ENCODE measurements around the gene CS.
"Not testable (repeated sequence)": the region's sequence is repeated elsewhere in the genome, so short reads cannot be mapped to it uniquely, and the experiment has no call there.

The CS gene

DNA sequence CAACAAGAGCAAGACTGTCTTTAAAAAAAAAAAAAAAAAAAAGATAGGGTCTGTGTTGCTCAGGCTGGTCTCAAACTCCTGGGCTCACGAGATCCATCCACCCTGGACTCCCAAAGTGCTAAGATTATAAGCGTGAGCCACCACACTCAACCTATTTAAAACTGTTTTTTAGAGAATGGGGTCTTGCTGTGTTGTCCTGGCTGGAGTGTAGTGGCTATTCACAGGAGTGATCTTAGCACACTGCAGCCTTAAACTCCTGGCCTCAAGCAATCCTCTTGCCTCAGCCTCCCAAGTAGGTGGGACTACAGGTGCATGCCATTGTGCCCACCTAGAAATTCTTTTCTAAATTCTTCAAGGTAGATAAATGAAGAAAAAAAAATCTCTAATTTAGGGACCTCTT, 25.8 kb downstream of the CS start:
- DNase-seq = no peak

DNA sequence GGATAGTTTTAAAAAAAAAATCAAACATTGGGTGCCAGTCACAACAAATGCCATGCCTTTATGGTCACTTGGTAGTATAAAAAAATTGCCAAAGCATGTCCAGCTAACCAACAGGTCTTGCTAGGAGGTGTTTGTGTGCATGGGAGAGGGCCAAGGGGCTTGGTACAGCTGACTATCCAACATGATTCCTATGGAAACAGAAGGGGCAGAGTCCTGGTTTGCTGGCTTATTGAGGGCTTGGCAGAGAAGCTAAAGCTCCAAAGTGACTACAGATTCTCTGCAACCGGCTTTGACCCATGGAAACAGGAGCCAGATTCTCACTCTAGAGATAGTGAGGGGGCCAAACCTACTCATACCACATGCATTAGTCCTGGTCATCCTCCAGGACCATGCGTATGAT, 27.7 kb downstream of the CS start:
- DNase-seq = not testable (repeated sequence)

DNA sequence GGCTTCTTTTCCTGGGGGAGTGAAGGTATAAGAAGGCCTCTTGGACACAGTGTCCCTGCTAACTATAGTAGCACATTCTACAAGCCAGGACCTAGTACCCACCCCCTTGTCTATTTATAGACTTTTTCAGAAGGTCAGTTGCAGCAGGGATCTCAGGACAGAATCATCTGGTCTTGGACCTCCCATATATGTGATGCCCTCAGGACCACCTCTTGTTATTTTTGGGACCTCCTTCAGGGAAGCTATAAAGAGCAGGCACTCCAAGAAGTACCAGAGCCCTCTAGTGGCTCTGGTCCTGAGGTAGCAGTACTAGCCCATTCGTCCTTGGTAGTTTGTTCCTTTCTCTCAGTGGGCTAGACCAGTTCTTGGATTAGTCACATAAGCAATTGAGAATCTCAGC, 29.1 kb downstream of the CS start:
- DNase-seq = no peak

DNA sequence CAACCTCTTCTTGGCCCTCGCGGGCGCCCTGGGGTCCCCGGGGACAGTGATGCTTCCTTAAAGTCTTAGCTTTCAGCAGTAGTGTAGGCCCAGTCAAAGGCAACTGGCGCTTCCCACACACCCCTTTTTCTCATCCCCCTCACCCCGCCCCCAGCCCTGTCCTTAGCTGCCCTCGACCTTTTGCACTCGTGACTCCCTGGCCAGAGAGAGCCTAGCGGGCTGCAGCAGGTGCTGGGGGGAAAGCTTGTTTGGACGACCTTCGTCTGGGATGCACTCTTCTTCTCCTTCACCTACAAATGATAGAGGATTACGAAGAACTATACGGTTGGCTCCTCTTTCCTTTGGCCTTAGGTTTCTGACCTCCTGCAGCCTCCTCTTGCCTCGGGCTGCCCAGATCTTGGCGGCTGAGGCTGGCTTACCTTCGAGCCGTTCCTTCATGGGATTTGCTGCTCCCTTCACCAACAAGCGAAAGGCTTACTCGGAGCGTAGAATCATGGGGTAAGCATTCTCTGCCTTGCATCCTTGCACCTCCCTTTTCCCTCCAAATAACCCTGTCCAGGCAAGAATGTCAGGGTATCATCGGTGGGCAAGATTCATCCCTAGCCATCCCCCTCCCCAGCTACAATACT, 32.6 kb downstream of the CS start:
- no peak for DNase-seq

DNA sequence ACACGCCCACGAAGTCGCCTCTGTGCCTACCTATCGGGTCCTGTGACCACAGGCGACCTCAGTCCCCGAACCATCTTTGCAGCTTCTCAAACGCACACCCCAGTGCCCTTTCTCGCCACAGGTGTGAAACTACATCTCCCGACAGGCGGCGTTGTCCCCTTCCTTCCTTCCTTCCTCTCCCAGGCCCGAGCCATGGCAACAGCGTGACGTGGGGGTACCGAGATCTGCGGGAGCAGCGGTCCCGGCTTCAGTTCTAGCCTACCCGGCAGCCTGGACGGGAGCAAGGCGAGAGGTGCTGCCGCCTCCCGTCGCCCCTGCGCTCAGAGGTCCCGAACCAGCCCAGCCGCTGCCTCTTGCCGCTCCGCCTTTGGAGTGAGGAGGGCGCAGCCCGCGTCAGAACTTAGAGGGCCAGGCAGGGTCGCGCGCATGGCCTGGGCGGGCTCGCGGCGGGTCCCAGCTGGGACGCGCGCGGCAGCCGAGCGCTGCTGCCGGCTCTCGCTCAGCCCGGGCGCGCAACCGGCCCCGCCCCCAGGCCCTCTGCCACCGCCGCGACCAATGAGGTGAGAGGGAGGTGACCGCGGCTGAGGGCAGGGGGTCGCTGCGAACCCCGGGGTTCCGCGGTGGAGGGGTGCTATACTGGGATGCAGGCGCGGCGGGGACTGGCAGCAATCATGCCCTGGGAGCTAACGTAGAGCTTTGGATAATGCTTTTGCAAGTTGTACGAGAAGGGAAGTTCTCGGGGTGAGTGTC, 33.3 kb downstream of the CS start, which contains the start of gene COQ10A:
TSS of gene COQ10A (plus strand) at position 250 of the 750 bp plus-strand sequence. CDS start at position 427, 177 bp downstream.
- peak; percentile 68 for DNase-seq

DNA sequence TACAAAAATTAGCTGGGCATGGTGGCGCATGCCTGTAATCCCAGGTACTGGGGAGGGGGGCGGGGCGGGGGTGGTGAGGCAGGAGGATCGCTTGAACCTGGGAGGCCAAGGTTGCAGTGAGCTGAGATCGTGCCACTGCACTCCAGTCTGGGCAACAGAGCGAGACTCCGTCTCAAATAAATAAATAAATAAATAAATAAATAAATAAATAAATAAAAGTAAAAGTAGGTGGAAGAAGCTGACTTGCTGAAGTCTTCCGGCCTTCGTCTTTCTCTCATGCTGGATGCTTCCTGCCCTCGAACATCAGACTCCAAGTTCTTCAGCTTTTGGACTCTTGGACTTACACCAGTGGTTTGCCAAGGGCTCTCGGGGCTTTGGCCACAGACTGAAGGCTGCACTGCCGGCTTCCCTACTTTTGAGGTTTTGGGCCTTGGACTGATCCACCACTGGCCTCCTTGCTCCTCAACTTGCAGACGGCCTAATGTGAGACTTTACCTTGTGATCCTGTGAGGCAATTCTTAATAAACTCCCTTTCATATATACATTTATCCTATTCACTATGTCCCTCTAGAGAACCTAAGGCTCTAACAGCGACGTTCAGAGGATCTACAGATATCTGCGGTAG, 34.0 kb downstream of the CS start:
- not testable (repeated sequence) for DNase-seq

DNA sequence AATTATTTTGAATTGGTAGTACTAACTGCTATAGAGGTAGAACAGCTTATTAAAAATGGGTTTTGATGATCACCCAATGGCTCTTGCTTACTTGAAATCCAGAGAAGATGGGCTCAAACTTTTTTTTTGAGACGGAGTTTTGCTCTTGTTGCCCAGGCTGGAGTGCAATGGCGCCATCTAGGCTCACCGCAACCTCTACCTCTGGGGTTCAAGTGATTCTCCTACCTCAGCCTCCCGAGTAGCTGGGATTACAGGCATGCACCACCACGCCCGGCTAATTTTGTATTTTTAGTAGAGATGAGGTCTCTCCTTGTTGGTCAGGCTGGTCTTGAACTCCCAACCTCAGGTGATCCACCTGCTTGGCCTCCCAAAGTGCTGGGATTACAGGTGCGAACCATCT, 37.2 kb downstream of the CS start:
- DNase-seq = not testable (repeated sequence)

DNA sequence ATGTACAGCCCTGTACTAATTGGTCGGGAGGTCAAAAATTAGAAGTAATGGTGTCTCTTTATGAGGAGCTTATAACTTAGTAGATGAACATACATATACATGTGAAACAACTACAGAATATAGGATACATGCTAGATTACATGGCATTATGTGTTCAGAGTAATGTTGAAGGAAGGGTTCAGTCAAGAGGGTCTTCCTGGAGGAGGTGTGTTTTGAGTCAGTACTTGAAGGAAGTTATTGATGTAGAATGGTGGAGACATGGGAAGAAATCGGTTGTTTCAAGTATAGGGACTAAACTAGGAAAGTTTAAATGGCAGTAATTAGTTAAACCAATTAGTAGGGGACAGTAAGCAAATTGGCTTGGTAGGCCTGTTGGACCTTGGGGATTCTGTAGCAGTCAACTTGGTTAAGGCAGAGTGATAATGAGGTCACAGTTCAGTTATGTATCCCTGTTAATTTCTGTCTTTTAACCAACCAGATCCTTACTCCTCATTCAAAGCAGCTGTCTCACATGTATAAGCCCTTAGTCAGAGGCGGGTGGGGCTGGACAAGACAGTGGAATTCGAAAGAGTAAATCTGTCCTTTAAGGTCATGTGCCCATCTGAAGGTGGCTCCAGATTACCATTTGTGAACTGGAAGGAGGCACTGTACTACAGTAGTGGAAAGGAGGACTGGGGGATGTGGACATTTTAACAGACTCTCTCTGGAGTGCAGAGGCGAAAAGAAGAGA, 38.5 kb downstream of the CS start:
- no peak for DNase-seq

DNA sequence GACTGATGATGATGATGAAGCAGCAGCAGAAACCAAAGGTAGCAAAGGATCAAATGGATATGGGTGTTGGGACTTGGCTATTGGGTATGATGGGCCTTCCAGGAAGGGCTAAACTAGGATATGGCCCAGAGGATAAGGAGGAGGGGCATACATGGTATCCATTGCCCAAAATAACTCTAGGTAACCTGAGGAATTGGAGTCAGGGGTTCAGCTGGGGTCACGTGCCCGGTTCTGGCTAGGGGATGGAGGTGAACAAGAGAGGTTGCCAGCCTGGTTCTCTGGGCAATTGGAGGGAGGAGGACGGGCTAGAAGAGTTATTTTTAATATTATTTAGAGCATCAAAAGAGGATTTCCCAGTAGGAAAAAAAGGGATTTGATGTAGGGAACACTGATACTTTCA, 39.2 kb downstream of the CS start:
- DNase-seq = no peak

DNA sequence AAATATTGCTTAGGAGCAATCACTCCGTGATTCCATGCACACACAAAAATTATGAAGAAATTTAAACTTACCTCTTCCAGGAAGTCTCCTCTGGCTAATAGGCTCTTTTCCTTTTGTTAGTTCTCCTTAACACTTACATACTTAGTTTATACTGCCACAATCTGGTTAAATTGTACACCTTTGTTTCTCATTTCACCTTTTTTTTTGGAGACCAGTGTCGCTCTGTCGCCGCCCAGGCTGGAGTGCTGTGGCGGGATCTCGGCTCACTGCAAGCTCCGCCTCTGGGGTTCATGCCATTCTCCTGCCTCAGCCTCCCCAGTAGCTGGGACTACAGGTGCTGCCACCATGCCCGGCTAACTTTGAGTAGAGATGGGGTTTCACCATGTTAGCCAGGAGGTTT, 39.8 kb downstream of the CS start:
- no peak for DNase-seq

DNA sequence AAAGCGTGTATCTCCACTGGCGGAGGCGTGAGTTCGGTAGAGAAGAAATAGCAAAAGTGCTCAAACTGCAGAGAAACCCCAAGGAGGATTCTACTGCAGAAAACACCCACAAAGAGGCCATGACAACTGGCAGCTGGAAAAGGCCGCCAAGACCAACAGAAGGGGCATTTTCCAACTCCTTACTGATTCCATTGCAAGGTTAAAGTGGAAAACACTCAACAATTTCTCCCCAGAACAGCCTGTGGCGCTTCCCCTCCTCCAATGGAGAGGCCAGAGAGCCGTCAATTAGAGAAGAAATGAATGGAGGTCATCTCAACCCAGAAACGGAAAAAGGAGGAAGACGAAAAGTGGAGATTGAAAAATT, 41.3 kb downstream of the CS start:
- no peak for DNase-seq

DNA sequence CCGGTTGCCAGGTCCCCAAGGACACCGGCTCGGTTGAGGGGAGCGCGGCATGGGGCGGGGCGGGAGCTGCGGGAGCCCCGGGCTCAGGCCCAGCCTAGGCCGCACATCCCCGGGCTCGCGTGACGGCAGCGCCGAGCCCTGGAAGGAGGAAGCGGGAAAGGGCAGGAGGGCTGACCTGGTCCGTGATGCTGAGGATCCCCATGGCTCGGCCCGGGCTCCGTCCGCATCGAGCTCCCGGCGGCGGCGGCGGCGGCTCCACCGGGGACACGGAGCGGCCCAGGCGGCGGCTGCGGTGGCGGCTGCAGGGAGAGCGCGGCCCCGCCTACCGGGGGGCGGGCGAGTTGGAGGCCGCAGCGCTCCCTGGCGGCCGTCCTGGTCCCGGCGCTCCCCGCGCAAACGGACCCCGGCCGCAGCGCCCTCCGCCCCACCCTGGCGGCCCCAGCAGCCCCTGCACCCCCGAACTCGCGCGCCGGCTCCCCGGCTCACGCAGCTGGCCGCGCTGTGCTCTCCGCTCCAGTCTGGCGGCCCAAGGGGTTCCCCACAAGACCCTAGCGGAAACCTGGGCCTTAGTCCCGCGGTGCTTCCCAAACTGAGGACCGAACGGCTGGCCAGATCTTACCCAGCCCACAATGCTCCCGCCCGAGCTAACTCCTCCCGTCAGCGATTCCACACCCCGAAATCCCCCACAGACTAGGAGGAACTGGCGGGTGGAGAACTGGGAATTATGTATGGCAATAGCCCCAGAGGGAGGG, 41.9 kb downstream of the CS start, which contains the start of gene ANKRD52:
TSS of gene ANKRD52 (minus strand) at position 317 of the 752 bp plus-strand sequence. CDS start at position 202, 115 bp downstream.
- no peak for DNase-seq

DNA sequence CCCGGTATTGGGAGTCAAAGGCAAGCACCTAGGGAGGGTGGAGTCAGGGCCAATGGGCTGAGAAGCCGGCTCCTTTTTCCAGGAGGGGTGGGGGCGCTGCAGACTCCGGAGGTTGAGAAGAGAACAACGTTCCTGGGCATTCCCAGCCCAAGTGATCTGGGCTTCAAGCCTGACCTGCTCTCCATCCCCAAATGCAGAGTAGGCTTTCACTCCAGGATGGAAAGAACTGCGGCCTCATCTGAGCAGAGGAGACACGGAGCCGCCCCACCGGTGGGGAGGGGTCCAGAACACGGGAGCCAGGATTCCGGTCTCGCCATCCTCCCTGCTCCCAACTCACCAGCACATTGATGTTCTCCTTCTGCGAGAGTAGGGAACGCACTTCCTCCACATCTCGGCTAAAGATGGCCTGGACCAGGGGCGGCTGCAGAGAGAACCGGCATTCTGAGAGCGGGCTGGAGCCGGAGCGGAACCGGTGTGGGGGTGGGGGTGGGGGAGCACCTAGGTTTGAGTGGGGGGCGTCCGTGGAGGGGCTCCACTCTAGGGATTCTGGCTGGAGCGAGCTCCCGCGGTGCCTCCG, 42.6 kb downstream of the CS start:
- no peak for DNase-seq

DNA sequence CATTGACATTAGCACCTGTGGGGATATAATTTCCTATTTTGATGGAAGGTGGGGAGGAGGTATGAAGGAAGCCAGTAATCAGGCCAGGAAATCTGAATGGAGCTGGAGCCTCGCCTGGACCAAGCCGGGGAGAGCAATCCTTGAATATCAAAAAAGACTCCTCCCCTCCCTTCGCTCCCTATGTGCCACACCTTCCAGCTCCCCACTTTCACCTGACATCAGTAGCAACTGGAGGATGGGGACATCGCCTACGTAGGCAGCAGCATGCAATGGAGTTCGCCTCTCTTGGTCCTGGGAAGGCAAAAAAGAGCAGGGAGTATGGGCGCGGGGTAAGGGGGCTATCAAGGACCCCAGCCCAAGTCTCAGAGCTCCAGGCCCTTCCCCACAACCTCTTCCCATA, 43.1 kb downstream of the CS start:
- DNase-seq = no peak

DNA sequence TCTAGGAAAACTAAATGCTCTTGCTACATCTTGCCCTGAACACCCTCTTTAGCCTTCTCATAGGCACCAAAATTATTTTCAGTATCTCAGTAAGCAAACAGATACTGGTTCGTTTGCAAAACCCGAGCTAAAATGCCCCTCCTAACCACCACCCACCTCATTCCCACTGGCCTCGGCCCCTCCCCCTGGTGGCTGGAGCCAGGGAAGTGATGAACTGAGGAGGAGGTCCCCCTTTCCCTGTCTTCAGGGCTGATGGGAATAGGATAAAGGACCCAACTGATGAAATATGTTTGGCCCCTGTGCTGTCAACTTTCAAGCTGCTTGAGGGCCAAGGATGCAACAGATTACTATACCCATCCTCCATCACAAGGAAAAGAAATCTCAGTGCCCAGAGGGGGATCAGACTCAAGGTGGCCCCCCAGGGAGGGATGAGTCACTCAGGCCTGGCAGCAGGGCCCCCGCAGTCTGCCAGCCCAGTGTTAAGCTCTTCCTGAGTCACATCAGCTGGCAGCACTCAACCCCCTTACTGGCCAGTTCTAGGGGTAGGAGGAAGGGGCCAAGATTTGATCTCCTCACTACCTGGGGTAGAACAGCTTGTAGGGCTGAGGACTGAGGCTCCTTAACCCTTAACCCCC, 43.7 kb downstream of the CS start:
- no peak for DNase-seq

DNA sequence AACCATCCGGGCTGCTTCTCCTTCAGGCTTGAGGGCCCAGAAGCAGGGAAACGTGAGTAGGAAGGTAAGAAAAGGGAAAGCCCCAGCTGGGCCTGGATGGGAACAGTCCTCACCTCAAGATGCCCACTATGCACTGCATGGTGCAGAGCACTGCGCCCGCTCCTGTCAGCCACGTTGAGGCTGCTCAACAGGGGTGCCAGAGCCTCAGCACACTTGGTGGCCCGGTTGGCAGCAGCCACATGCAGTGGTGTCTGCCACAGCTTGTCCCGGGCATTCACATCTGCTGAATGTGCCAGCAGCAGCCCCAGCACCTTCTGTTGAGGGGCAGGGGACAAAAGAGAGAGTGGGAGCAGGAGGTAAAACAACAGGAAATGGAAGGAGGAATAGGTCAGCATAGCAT, 44.5 kb downstream of the CS start:
- DNase-seq = no peak

DNA sequence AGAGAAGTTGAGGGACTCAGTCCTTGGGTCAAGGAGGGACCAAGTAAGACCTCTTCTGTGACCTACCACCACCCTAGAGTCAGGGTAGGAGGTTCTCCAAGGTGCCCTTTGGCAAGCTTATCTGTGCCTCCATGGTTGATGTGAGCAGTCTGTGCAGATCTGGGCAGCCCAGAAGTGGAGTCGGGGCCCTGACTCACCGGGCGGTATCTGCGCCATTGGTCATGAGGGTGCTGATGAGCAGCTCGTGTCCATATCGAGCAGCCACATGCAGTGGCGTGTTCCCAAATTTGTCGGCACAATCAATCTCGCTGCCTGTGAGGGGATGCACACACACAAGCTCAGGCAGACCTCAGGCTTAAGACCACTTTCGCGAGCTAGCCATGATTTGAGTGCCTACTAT, 47.0 kb downstream of the CS start:
- DNase-seq = no peak

DNA sequence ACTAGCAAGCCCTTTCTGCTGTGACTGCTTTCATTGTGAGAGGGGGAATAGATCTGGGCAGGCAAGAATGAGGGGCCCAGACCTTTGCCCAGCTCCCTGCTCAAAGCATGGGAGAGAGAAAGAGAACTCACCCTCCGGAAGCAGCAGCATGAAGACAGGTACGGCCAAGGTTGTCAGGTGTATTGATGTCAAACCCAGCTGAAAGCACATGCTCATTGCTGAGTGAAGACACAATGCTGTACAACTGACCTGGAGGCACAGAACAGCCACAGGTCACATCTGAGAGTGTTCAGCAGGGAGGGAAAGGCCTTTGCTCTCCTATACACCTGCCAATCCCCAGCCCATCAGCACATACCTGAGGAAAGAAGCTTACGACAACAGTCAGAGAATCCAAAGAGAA, 47.5 kb downstream of the CS start:
- no peak for DNase-seq

DNA sequence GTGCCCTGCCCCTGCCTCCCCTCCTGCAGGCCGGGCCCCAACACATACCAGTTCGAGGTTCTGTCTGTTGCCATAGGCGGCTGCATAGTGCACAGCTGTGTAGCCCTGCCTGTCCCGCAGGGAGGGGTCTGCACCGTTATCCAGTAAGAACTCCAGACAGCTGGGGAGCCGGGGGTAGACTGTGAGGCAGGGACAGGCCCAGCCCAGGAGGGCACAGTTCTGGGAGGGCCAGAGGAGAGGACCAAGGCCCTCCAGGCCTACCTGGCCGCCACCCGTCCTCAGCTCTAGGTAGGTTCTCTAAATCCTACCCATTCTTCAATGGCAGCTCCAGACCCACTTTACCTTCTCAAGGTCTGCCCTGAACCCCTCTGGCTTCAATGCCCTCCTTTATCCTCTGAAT, 51.4 kb downstream of the CS start:
- DNase-seq = no peak

DNA sequence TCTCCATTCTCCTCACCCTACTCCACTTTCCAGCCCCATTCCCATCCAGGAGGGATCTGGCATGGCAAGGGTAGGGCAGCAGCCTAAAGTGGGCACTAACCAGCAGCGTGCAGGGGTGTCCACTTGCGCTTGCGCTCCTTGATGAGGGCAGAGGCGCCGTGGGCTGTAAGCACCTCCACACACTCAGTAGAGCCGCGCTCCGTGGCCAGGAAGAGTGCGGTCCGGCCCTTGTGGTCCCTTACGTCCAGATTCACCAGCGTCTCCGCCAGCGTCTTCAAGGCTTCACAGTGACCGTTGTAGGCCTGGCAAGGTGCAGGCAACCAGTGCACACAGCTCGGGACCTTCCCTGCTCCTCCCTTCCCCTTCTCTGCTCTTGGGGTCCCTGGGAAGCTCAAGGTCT, 52.2 kb downstream of the CS start:
- DNase-seq = no peak

DNA sequence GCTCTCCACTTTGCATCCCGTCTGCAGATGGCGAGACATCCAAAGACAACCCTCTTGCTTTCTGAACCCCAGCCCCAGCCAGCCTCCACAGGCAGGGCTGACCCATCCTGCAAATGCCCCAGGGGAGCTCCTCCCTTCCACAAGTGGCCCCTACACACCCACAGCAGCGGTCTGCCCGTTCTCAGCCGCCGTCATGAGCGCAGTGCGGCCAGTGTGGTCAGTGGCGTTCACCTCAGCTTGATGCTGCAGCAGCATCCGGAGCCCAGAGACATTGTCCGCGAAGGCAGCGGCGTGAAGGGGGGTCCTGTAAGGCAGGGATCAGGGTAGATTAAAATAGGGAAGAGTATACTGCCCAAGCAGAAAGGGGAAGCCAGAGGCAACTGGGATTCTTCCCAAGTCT, 55.6 kb downstream of the CS start:
- no peak for DNase-seq

DNA sequence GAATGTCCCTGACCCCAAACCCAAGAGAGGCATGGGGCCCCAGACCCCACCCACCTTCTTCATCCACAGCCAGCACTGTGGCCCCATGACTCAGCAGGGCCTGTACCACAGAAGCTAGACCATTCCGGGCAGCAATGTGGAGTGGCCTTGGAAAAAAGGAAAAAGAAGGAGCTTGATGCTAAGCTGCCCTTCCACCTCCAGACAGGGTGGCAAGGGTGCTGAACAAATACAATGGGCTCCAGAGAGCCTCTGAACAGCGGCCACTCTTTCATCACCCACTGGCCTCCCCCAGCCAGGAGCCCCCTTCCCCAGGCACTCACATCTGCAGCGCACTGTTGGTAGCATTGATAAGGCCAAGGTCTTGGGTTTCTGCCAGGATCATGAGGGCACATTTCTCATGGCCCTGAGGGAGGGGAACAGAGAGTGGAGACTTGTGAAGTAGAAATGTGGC, 56.4 kb downstream of the CS start:
- DNase-seq = no peak

All from NCI-H524 treated with DMSO at 0.1 percent for 48 hours (cell line).